D721Med (cell line): ENCODE measurements around the gene PTER.

ENCODE experiments used
- DNase-seq: peaks from one replicate; pipeline ENCODE4 v3.0.0; 2011; ENCODE audit warnings: low spot score; ENCODE audit not compliant: insufficient read length
- FAIRE-seq: peaks from 2 replicates; lab custom pipeline; 2011; peaks lifted over from hg19 to GRCh38; lab: Jason Lieb, UNC
- CTCF ChIP-seq: IDR thresholded peaks from 2 replicates; pipeline ENCODE4 v1.5.1; 2012; ENCODE audit warnings: mild to moderate bottlenecking, control low read depth; ENCODE audit not compliant: insufficient read depth; ENCODE audit errors: missing control alignments

PTER gene

GRCh38 chr10:16436758-16437539 lies at the start of gene PTER:
TSS of gene PTER (plus strand) at chr10:16437010. CDS start at chr10:16484385, 47,375 bp downstream.
- no peak for TF ChIP-seq CTCF
- peak; percentile 70 for FAIRE-seq
- DNase-seq: peak; percentile 63

- no peak for TF ChIP-seq CTCF
- FAIRE-seq (no peak), DNase-seq (no peak)
Measured at GRCh38 chr10:16392531-16393069, 44.2 kb upstream of the PTER start.

GRCh38 chr10:16393271-16393858 lies 43.4 kb upstream of the PTER start:
- DNase-seq (no peak), FAIRE-seq (no peak)
- TF ChIP-seq CTCF: no peak

- no peak for DNase-seq
- no peak for TF ChIP-seq CTCF
- no peak for FAIRE-seq
Measured at GRCh38 chr10:16401416-16401815, 35.4 kb upstream of the PTER start.

- FAIRE-seq (no peak), DNase-seq (no peak)
- TF ChIP-seq CTCF: no peak
Measured at GRCh38 chr10:16408379-16408778, 28.4 kb upstream of the PTER start.

GRCh38 chr10:16417341-16417740 lies 19.5 kb upstream of the PTER start:
- DNase-seq (no peak), FAIRE-seq (no peak)
- no peak for TF ChIP-seq CTCF

GRCh38 chr10:16423599-16423998 lies 13.2 kb upstream of the PTER start:
- no peak for DNase-seq
- TF ChIP-seq CTCF: no peak
- FAIRE-seq: no peak
